Measurements from ENCODE around the gene EXOSC5.

The EXOSC5 gene

DNA sequence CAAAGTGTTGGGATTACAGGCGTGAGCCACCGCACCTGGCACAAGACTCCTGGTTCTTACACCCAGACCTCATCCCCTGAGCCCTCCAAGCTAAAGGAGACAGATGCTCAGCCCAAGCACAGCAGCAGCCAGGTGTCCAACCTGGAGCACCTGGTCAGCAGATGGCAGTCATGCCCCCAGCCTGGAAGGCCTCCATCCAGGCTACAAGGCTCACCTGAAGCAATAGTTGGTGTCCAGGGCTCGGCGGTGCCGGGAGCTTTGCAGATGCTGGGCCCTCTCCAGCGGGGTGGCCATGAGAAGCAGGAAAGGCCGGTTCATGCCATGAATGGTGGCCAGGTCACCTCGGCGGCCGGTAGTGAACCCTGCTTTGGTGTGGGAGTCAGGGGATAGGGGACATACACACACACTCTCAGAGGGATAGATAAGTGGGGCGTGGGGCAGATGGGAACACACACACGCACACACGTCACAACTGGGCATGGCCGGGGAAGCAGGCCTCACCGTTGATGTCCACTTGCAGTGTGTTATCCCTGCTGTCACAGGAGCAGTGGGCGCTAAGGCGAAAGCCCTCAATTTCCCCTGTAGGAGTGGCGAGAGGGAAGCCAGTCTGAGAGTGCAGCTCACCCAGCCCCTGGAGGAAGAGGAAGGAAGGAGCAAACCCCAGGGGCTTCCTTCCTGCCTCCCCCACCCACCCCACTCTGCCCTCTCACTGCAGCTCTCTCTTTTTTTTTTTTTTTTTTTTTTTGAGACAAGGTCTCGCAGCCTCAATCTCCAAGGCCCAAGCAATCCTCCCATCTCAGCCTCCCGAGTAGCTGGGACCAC lies 55.3 kb downstream of the EXOSC5 start:
- no peak for DNase-seq

GRCh38 chr19:41339936-41340335 lies 57.2 kb downstream of the EXOSC5 start:
- no peak for DNase-seq

Measured in stimulated activated CD4-positive, alpha-beta T cell treated with anti-CD3 and anti-CD28 coated beads, Interleukin-4, amount 100 ng/mL, for 24 hours (primary cell).